Colon (tissue), 2 donors: ENCODE data around the gene GLIS1.

Experiments used
- FAIRE-seq: peaks from 2 replicates; lab custom pipeline; 2012; peaks lifted over from hg19 to GRCh38; lab: Jason Lieb, UNC
- donor health status: control.
- donor health status: control.

Gene GLIS1

DNA sequence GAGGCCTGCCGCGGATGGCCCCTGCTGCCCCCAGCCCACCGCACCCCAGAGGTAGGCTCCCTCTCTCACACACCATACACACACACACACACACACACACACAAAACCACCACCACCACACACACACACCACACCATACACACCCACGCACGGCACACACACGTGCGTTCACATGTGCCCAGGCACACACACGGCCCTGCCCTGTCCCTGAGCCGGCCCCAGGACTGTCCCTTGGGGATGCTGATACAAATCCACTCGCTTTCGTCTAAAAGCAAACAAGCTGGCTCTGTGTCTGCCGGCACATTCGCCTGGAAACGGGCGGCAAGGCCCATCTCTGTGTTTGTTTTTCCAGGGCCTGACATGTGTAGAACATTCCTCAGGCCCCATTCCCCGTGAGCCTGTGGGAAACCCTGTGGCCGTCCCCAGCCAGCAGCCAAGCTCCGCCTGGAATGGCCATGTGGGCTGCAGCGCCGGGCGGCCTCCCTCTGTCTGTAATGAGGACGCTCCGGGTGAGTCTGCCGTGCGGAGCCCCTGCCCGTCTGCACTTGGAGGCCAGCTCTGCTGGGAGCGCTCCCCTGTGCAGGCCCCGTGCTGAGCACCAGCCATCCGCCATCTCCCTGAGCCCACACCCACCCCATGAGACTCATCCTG is 212.4 kb downstream of the GLIS1 start:
- no peak for FAIRE-seq

DNA sequence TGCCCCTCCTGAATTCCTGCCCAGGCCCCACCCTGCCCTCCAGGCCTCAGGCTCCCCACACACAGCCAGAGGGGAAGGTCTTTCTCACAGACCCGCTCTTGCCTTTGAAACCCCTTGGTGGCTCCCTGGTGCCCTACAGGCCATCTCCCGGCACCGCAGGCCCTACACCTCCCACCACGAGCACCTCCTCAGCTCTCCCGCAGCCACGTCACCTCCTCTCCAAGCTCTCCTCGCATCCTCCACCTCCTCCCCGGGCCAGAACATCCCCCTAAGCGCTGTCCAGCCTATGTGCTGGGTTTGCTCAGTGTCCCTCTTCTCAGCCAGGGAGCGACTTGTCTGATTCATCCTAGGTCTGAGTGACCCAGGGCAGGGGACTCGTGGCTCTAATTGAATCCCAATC is 213.4 kb downstream of the GLIS1 start:
- no peak for FAIRE-seq

DNA sequence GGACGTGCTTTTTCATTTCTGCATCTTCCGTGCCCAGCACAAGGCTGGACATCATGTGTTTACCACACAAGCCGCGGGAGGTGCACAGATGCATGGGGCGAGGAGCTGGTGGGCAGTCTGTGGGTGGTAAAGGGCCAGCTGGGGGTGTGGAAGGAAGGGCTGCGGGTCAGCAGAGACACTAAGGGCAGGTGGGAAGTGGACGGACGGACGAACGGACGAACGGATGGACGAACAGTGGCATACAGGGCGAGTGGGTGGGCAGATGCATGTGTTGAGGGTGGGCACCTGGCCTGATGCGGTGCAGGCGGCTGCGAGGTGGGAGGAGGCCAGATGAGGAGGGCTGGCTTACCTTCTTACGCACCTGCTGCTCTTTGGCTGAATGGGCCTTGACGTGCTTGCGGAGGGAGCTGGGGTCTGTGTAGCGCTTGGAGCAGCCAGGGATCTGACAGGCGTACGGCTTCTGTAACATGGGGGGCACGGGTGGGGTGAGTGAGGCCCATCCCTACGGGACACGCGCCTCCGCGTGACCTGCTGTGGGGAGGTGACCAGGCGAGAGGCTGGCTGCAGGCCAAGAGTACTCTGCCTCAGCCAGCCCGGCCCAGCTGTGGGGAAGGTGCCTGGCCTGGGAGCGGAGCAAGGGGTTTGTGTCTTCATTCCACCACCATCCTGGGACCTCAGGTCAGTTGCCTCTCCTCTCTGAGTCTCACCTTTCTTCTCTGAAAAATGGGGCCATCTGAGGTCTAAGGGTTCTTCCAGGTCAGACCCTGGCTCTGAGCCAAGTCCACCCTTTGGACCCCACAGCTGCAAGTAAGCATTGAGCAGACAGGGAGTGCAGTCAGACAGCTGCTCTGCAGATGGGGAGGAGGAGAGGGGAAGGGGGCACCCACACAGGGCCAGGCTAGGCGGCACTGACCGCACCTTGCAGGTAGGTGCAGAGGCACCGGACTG is 214.3 kb downstream of the GLIS1 start:
- FAIRE-seq, result no peak

DNA sequence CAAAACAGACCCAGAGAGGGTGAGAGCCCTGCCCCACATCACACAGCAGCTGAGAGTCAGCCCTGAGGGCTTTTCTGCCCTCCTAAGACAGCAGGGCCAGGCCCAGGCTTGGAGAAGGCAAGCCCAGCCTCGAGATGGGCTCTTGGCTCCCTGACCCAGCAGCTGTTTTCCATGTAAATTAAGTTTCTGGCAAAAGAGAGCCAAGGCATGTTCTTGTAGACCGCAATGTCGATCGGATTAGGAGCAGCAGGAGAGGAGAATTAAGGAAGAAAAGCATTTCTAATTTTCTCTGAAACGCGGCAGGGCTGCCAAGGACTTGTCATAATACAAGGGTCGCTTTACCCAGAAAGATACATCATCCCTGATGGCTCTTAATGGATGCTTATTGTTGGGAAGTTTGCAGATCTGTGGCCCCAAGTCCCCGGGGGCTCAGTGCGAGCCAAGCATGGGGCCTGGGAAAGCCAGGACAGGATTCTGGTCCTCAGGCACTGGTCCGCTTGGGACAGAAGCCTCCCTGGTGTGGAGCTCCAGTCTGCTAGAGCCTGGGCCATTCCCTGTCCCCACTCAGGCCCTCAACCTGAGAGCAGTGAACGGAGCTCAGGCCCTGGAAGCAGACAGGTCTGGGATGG is 216.9 kb downstream of the GLIS1 start:
- FAIRE-seq, result no peak

DNA sequence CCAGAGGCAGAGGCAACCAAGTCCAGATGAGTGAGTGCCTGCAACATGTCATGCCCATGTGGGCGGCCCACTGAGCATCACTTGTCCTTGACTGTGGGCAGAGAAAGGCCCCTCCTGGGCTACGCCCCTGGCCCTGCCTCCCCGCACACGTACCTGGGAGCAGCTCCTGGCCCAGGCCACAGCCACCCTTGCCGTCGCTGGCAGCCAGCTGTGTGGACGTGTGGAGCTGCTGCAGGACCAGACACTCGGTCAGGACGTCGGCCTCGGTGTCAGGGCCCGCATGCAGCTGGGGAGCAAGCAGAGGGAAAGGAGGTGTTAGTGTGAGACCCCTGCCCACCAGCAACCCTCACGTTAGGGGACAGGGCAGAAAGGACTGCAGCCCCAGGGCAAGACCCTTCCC is 218.5 kb downstream of the GLIS1 start:
- FAIRE-seq, result no peak

DNA sequence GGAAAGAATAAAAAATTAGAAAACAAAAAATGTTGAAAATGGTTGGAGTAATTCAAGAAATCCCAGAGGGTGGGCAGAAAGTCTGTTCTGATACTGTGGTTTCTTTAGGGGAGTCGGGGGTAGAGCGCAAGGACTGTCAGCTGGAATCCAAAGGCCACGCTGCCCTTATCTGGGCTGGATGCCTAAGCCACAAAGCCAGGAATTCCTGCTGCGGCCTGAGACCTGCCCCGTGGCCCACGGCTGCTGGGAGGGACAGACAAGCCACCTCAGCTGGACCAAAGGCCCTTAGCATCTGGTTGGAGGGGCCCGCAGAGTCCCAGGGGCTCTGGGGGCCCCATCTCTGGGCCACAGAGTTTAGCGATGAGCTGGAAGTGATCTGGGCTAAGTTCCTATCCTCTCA is 219.5 kb downstream of the GLIS1 start:
- FAIRE-seq, result no peak

DNA sequence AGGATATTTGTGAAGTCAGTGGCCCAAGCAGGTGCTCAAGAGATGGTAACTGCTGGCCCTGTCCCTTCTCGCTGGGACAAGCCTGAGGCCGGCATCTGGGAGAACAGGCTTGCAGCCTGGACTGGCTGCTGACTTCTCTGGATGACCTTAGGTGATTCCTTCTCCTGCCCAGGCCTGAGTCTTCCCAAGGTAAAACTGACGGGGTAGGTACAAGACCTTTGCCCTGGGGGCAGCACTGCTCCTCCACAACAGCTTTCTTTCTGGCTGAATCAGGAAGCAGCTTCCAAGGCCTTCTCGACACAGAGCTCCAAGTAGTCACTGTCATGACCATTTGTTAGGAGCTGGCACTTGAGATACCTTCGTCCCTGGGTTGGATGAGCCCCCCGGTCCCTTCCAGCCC is 220.2 kb downstream of the GLIS1 start:
- no peak for FAIRE-seq

DNA sequence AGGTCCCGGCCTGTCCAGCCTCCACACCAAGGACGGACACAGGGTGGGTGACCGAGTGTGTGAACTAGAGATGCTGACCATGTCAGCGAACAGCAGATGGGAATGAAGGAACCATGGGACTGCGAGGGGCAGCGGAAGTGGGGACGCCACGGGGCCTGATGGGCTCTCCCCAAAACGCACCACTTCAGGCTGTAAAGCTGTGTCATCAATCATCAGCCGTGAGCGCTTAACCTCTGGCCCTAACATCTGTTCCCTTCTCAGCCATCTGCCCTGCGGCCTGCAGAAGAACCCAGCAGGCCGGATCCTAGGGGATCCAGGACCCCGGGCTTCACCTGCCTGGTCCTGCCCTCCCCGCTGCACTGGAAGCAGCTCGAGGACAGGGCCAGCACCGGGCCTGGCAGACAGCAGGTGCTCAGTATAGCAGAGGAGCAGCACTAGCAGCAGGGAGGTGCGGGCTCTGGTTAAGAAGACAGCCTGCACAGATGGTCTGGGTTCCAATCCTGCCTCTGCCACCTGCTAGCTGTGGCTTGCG is 221.1 kb downstream of the GLIS1 start:
- FAIRE-seq, result no peak

DNA sequence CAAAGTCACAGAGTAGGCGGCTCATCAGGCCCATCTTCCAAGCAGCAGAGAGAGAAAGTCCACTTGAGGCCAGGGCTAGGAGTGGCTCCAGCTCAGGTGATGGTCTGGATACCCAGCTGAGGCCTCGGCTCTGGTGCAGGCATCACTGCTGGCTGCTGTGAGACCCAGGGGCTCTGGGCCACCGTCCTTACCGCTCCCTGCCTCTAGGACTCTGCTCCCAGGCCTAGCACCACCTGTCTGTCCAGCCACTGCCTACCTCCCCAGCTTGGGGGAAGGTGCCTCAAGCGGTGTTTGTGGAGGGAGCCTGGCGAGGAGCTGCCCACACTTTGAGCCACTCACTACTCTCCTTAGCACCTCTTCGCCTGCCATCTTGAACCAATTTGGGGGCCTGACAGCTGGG is 221.9 kb downstream of the GLIS1 start:
- no peak for FAIRE-seq

DNA sequence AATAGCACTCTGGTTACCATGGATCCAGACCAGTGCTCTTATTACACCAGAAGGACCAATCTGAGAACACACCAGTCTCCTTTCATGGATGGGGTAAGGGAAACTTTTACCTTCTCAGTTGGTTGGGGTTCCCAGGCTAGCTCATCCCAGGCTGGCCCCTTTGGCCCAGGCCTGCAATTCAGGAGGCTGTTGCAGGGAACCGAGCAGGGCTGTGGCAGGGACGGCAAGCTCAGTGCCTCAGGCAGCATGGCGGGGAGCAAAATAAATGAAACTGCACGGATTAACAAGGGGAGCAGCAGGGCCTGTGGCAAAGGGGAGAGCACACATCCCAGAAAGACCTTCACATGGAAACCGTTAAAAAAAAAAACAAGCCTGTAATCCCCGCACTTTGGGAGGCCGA is 222.8 kb downstream of the GLIS1 start:
- FAIRE-seq, result no peak

DNA sequence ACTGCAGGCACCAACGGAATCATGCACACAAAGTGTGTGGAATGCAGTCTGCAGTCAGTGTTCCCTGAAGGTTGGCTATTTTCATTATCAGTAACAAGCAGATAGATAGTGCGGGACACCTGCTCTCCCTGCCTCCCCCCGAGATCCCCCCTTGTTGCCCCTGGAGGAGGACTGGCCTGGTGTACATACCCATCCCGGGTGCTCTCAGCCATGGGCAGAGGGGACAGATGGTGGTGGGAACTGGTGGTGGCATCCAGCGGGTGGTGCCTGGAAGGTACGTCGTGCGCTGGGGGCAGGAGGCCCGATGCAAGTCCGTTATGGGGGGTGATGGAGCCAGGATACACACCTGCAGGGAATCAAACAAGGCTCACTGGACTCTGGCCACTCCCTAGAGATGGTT is 224.5 kb downstream of the GLIS1 start:
- FAIRE-seq, result no peak

DNA sequence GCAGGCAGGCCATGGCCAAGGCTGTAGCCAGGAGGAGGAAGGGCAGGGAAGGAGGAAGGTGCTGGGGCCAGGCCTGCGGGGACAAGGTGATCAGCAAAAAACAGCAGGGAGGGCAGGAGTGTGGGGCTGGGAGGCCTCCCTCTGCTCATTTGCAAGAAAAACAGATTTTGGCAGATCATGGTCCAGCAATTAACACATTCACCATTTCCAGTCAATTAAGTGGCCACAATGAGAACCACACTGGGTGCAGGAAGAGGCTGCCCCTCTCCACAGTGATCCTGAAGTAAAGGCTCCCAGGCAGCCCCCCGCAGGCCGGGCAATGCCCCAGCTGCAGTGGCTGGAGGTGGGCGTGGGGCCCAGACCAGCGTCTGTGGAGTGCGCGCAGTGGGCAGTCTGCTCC is 225.1 kb downstream of the GLIS1 start:
- no peak for FAIRE-seq

DNA sequence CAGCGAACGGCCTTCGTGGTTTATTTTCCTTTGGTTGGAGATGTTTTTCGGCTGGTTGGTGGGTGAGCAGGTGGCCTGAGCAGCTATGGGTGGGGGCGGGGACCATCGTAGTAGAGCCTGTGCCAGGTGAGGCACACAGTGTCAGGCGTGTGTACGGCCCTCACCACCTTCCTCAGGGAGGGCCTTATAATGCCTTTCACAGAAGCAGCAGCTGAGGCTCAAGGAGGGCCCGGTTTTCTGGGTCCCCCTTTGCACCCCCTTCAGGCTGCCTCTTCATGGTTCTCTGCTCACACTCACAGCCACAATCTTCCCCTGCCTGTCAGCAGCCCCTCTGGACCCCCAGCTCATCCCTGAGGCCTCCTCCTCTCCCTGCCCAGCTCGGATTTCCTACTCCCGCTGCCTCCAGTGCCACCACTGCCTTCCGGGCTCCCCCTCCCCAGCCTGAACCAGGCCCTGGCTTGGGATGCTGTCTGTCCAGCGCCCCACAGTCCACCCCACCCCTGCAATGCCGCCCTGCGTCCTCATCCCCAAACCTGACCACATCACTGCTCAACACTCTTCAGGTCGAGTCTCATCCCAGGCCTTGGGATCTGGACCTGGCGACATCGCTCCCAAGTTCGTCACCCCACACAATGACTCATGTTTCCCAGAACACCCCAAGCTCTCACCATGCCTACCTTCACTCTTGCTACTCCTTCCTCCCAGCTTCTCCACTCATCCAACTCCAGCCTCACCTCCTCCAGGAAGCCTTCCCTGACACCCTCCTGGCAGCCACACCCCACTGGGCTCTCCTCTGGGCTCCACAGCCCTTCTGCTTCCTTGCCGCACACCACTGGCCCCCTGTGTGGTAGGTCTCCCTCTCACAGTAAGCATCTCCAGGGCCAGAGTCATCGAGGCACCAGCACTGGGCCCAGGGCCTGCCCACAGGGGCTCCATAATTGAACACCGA is 225.9 kb downstream of the GLIS1 start:
- no peak for FAIRE-seq

DNA sequence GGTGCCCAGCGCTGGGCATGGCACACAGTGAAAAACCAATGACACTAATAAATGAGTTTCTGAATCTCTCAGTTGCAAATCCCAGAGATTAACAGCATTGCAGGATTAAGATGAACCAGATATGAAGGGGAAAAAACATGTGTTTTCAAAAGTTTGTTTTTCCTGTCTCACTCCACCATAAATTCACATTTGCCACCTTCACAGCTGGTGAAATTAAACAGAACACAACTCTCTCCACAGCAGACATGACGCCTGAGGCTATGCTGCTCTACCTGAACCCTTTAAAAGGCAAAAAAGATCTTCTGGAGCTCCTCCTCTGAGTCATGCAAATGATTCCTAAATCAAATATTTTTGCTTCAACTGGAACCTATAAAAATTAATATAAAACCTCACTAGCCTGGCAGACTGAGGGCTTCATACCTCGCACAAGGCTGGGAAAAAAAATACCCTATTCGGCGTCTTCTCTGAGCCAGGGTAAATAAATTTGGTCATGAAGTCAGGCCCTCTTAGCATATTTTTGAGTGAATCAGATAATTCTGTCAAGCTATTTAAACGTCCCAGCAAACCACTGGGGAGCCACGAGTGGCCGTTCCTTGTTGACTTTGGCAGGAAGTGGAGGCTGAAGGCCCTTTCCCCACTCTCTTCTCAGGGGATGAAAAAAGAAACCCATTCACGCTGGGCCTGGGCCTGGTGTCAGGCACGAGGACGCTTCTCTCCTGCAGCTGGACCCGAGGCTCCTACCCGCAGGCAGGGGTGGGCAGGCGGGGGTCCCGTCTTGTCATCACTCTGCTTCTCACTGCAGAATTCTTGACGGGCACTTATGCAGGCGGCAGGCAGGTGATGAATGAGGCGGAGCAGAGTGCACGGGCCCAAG is 226.8 kb downstream of the GLIS1 start:
- no peak for FAIRE-seq

DNA sequence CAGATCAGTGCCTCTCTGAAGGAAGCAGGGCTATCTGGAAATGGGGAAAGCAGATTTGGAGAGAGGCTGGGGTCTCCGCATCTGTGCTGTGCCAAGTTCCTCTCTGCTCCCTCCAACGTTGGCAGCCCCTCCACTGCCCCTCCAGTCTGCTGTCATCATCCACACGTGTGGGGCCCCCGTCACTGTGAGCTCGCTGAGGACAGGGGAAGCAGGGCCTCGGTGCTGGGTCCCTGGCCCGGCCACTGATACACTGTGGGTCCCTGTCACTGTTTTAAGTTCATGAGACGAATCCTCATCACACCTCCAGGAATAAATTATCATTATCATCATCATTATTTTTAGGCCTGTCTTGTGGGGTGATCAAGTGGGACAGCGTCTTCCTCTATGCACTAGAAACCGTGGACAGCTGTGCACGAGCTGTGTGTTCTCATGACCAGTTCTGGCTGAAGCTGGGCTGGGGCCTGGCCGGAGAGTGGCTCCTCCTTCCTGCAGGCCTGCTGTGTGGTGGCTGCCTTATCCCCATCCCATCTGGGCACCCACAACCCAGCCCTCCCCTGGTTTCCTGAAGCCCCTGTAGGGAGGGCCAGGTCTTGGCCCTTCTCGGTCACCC is 227.5 kb downstream of the GLIS1 start:
- no peak for FAIRE-seq

DNA sequence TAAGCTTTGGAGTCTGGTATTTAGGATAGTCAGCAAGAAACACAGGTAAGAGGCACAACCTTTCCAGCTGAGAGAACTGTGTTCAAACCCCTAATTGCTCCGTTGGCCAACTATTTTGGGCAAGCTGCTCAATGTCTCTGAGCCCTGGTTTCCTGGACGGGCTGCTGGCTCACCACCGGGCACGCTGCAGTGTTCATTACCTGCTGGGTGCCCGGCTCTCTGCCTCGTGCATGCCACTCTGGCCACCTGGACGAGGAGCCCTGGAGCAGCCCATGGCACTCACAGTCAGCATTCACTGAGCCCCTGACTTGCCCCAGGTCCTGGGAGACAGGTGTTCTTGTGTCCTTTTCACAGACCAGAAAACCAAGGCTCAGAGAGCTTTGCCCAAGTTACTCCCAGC is 228.7 kb downstream of the GLIS1 start:
- FAIRE-seq, result no peak

DNA sequence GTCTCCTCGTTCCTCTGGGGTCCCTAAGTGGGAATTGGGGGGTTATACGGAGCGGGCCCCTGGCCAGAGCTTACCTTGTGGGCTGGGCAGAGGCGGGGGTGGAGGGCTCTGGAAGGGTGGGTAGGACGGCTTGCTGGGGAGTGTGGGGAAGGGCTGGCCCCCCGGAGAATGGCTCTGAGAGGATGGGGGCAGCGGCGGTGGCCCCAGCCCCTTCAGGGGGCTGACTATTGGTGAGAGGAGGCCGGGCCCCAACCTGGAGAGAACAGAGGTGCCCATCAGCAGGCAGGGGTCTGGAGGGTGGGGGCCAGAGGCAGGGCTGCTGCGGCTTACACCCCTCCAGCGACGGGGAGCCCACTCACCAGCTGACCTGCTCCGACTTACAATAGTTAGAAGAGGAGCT is 229.2 kb downstream of the GLIS1 start:
- no peak for FAIRE-seq

DNA sequence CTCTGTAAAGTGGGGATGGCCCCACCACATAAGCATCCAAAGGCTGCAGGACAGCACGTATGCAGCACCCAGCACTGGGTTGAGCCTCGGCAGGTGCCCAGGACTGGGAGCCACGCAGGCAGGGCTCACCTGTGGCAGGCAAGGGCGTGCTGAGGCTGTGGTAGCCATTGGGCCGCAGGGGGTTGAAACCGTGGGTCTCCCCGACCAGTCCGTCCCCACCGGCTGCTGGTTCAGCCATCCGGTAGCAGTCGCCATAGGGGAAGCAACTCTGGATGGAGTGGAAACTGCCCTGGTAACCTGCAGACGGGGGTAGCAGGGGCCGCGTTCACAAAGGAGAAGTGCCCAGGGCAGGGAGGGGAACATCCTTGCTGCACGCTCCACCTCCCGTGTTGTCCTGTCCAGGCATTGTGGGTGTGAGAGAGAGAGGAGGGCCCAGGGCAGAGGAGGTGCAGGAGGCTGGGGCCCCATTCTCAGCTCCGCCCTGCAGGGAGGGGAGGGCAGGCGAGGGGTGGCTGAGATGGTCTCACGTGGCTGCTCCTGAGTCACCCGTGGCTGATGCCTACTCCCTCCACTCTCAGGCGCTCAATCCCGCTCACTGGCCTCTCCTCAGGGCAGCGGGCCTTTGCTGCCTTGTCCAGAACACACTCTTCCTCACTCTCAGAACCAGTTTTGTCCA is 229.8 kb downstream of the GLIS1 start:
- FAIRE-seq, result no peak

DNA sequence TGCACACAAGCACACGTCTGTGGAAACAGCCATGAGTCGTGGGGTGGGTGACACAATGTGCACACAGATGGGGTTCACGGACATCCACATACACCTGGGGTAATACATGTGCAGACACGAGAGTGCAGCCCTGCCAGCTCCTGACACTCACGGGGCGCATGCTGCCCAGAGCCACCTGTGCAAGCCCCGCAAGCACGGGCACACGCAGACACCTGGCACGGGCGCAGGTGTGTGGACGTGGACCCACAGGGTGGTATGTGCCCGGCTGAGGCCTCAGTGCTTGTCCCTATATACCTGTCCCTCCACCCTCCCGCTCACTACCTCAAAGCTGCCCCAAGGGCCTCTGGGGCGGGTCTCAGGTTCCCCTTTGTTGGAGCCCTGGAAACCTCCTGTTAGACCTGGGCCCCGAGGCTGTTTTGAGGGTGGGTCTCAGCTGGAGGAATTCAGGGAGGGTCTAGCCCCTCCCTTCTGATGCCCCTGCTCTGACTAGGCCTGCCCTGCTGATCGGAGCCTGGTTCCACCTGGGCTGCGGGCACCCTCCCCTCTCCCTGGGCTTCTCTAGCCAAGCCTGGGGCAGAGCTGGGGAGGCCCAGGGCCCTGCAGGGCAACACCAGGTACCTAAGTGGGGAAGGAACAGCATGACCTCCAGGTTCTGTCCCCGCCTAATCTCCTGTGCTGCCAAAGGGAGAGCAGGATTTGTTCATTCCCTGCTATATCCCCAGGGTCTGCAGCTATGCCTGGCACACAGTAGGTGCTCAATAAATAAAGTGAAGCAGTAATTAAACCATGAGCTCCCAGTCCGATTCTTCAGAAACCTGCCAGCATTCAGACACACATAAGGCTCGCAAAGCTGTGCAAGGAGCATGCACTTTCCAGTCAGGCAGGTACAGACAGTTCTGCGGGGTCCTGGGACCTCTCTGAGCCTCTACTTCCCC is 230.6 kb downstream of the GLIS1 start:
- FAIRE-seq, result no peak
